ENCODE data around the gene SUPT3H.
A peak's percentile ranks its signal among the peaks of the same experiment; 100 is the strongest.

Gene SUPT3H

DNA sequence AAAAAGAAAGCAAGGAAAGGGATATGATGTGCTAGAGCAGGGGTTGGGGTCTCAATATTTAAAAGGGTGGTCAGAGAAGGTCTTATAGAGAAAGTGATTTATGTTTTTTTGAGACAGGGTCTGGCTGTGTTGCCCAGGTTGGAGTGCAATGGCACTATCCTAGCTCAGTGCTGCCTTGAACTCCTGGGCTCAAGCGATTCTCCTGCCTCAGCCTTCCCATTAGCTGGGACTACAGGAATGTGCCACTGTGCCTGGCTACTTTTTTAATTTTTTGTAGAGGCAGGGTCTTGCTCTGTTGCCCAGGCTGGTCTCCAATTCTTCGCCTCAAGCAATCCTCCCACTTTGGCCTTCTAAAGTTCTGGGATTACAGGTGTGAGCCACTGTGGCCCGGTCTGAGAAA is 557.0 kb downstream of the SUPT3H start:
- DNase-seq: no peak

DNA sequence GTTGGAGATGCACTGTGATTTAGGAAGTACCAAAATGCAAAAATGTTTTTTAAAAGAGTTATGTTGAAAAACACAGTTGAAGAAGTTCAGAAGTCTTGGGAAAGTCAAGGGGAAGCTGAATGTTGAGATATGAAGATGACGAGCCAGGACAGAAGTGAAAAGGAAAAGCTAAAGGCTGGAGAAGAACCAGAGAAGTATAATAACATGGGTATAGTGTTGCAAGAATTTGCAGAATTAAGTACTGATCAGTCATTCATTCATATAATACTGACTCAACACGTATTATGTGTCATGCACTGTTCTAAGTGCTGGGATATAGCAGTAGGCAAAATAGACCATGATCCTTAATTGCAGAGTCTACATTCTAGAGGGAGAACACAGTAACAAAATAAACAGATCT is 557.4 kb downstream of the SUPT3H start:
- DNase-seq: no peak

GRCh38 chr6:44811456-44811855 is 566.3 kb downstream of the SUPT3H start:
- no peak for DNase-seq

DNA sequence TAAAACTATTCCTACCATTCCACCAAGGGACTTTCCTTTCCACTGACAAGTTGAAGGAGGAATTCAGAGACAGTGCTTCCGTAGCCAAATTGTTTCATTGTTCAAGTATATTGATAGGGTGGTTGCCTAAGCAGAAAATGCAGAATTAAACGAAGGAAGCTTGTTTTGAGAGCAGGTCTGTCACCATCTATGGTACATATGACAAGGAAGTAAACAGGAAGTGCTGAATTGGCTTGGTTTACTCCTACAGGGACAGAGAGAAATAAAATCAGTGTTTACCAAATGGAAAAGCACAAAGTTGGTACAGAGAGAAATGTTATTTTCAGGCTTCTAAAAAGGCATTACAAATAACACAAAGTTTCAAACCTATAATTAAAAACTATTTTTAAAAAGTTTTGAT is 568.5 kb downstream of the SUPT3H start:
- no peak for DNase-seq

DNA sequence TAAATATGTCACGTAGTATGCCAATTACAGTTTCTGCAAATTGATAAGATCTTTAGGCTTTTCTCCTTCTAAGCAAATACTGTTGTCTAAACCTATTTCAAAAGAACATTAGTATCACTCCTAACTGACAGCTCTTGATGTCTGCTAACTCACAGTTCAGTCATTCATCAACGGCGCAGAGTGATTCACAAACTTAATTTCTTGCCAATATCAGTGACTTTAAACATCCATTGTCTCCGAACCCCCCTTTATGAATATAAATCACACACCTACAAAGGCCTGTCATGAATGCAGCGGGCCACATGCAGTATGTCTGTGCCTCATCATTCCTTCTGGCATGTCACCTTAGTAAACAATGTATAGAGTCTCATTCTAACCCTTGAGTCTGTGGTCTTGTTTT is 569.6 kb downstream of the SUPT3H start:
- no peak for DNase-seq

GRCh38 chr6:44806656-44807055 is 571.1 kb downstream of the SUPT3H start:
- no peak for DNase-seq

DNA sequence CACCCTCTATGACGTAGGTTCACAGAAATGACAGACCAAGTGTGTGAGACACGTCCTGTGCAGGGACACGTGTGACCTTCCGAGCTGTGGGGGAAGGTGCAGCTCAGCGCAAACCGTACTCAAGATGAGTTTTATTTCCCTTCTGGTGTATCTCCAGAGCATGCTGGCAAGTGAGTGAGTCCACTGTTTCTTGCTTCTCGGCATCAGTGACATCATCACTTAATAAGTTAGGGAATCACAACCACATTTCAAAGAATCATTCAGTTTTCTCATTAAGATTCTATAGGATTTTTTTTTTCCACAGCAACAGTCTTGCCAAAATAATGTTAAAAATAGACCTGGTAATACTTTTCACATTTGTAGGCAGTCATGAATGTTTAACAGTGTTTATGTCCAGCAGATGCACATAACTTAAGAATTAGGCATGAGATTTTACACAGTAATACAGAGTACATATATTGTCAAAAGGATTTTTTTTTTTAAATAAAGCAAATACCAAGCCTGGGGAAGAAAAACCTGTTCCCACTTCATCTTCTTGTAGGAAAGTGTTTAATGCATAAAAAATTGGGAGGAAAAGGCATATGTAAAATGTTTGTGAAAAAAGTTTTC is 572.4 kb downstream of the SUPT3H start:
- no peak for DNase-seq

GRCh38 chr6:44804546-44805159 is 573.1 kb downstream of the SUPT3H start:
- no peak for DNase-seq

DNA sequence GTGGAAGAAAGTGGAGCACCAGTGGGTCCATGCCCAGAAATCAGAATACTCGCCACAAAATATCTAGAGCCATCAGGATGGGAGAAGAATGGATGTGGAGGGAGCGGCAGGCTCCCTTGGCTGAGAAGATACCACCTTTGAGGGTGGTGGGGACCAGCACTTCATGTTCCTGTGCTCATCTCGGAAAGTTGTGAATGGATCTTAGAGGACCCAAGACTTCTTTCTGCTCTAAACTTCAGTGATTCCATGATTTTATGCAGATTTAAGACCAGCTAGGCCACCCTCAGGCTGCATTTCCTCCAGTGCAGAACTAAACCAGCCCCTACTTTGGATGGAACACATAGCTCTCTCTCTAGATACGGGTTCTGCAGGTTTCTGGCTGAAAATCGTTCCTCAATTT is 573.7 kb downstream of the SUPT3H start:
- DNase-seq: no peak

DNA sequence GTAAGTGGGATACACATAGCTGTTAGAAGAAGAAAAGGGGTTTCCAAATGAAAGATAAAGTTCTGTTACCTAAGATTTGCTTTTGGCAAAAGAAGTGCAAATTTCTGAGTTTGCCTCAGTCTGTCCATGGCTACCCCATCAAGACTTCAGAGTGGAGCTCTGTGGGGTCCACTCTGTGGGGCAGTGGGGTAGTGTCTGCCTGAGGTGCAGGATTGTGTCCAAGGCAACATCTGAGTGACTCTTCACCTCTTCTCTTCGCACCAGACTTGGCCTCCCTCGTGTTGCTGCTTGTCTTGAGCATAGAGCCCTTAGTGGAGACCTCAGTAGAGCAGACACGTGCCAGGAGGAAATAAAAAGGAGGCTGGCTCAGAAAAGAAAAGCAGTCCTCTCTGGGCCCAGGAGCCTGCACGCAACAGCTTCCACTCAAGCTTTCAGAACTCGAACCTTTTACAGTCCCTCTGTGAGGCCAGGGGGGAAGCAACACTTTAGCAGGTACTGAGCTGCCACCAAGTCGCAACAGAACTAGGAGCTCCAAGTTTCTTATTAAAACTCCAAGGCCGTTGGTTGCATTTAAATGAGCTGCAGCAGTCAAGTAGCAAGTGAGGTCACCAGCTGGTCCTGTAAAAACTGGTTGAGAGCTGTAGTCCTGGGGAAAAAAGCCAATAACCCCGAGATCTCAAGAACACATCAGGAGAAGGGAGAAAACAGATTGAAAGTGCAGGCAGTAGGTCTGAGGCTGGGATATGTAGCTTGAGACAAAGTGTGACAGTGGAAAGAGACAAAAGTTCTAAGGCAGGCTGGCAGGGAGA is 576.7 kb downstream of the SUPT3H start:
- DNase-seq: no peak

DNA sequence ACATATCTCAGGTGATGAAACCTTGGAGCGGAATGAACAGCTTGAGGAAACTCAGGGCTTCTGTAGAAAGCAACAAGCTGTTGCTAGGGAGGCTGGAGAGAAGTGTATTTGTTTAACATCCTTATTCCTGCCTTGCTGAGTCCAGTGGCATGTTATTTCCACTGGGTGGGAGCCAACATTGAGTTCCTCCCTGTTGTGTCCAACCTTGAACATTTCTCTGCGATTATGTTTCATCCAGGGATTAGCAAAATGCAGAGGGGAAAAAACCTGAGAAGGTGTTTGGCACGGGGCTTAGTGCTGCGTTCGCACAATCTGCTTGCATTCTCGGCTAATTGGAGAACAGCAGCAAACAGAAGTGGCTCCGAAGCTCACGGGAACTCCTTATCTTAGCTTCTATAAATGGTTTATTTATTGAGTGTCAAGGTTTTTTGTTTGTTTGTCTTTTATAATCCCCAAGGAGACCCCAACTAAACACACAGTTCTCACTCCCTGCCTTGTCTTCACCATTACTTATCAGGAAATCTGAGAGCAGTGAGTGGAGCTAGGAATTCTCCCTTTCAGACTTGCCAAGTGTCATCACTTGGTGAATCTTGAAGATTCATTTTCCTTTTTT is 577.5 kb downstream of the SUPT3H start:
- peak; percentile 29 for DNase-seq

- no peak for DNase-seq
Measured at GRCh38 chr6:44797746-44798145, 580.0 kb downstream of the SUPT3H start.

DNA sequence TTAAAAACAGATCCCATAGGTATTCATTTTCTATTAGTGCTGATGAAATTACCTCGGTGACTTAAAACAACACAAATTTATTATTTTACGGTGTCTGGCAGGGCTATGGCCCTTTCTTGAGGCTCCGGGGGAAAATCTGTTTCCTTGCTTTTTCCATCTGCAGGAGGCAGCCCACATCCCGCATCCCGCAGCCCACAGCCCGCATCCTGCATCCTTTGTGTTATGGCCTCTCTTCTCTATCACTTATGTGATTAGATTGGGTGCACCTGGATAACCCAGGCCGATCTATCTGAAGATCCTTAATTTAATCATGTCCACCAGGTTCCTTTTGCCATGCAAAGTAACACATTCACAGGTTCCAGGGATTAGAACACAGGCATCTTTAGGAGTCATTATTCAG is 582.4 kb downstream of the SUPT3H start:
- no peak for DNase-seq

GRCh38 chr6:44789806-44790205 is 587.9 kb downstream of the SUPT3H start:
- DNase-seq: no peak

GRCh38 chr6:44789061-44789460 is 588.7 kb downstream of the SUPT3H start:
- DNase-seq: no peak

DNA sequence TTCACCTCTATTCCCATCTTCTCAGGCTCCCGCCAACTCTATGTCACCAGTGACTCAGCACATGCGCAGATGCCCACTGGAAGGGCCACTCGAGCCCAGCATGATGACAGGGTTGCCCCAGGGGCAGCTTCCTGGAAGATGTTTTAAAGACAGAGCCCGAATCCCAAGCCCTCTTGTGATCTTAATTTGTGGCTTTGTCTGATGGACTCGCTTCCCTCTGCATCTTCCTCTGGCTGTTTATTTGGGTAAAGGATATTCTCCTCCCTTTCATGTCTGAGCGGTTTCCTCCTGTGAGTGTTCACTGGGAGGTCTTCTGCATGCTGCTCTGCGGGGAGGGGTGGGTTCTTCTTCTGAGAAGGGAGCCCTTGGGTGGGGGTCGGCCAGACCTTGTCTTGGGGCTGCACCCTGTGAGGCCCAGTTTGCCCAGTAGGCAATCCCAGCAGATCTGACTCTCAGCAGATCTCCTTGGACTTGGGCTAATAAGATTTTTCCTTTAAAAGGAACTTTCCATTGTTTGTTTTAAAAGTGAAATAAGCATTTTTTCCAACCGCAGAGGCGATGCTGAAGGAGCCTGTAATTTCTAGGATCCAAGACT is 589.2 kb downstream of the SUPT3H start:
- DNase-seq: no peak

GRCh38 chr6:44787254-44787834 is 590.4 kb downstream of the SUPT3H start:
- no peak for DNase-seq

DNA sequence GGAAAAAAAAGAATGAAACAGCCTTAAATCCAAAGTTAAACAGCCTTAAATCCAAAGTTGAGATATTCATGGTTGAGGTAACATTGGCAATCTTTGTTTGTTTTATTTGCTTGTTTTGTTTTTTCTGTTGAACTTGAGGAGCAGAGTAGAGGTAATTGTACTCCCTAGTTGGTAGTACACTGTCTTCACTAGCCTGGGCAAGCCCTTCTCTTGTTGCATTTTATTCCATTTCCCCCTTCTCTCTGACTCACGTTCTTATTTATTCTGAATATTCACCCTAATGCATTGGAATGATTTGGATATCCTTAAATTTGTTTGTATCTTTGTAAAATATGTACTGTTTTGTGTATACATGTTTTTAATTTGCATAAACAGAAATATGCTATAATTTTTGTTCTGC is 592.6 kb downstream of the SUPT3H start:
- DNase-seq: no peak

- DNase-seq: no peak
Measured at GRCh38 chr6:44784195-44784594, 593.5 kb downstream of the SUPT3H start.

- no peak for DNase-seq
Measured at GRCh38 chr6:44782892-44783291, 594.8 kb downstream of the SUPT3H start.

DNA sequence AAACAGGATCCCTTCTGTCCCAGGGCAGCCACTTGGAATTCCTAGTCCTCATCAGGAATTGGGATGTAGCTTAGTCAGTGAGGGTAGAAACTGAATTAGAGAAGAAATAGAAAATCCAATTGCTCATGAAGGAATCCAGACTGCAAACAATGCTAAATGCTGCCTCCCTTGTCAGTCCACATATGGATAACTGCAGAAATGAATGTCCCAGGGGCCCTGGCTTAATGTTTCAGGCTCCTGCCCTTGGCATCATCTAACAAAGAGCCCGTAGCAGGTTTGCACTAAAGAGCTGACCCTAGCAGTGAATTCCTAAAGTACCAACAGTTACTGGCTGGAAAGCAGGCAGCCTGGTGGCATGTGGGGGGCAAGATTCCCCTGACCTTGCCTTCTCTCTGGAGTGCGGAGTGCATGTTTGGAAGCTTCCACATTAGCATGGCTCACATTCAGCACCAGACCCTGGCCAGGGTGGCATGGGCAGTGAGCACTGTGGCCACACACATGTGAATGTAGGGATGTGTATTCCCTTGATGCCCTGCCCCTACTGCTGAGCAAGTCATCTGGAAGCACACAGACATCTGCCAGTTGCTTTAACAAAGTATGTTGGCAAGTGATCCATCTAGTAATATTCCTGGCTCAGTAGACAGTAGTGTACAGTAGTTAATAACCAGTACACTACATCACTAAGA is 595.7 kb downstream of the SUPT3H start:
- DNase-seq: no peak

DNA sequence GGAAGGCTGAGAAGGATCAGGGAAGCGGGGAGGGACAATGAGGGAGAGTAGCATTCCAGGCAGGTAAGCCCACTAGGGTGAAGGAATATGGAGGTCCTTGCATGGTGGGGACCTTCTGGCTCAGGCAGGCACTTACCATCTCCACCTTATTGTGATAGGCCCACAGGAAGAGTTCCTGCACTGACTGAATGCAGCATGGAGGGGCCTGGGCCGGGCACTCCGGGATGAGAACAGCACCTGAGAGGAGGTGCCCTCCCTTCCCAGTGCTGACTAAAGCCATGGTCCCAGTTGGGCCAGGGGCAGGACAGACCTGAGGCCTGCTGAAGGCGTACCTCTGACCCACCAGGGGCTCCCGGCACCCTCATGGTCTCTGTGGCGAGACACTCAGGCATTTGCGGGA is 597.6 kb downstream of the SUPT3H start:
- DNase-seq: no peak
